ENCODE data around the gene SCARB1. TPM values are rescaled to one million over a fixed set of nuclear protein-coding genes. Genes with fewer than 3 reads are reported as not detected.

SCARB1 gene
- total RNA-seq, 1 experiment from 2014 or later, result 31.3 TPM

- no peak overlapping the region for H4K8ac ChIP-seq (replicated peaks; ENCODE audit: insufficient read length, low read depth, low read length)
- Mint-ChIP-seq H3K36me3 (ENCODE audit: insufficient read depth in 1 of 3, low read depth in 3 of 3) (peaks cover 0 to 10% (median 0%) of the 10 kb centered on the region in 3 experiments; a peak in 4 of 7 replicates), H3K9me3 (peaks cover 0 to 4% of the 10 kb centered on the region in 2 experiments; a peak in 1 of 5 replicates), H3K27ac (peak overlapping the region in 1 of 3 experiments; percentile 13; a peak in 1 of 7 replicates), H3K4me1 (peaks cover 40 to 41% of the 10 kb centered on the region in 2 experiments), H3K4me3 (no peak overlapping the region), H3K27me3 (ENCODE audit: low read depth) (peaks cover 3% of the 10 kb centered on the region; the same call in 1 of the 2 replicates)
- H3K56ac ChIP-seq (ENCODE audit: insufficient read length, low read depth, low read length), result no peak overlapping the region
- H3K4me1 ChIP-seq (ENCODE audit: insufficient read depth, low read length), result peaks cover 6% of the 10 kb centered on the region
- H4K91ac ChIP-seq (ENCODE audit: insufficient read length, low read depth, low read length), result no peak overlapping the region
- no peaks in the 10 kb centered on the region for H3K27me3 ChIP-seq (ENCODE audit: insufficient read depth, low read length)
- H2BK12ac ChIP-seq (ENCODE audit: insufficient read length, low read depth, low read length), result no peak overlapping the region
- no peak overlapping the region for H3K4me2 ChIP-seq (ENCODE audit: insufficient read depth, insufficient read length, low read length)
- H2AFZ ChIP-seq (ENCODE audit: low read length), result no peak overlapping the region
- no peaks in the 10 kb centered on the region for H3K23me2 ChIP-seq (ENCODE audit: insufficient read length, low read depth, low read length, poor library complexity, severe bottlenecking)
- no peaks in the 10 kb centered on the region for H4K20me1 ChIP-seq (ENCODE audit: control insufficient read depth, insufficient read depth, insufficient read length)
- no peak overlapping the region for H4K5ac ChIP-seq (ENCODE audit: insufficient read length, low read depth, low read length)
- no peak overlapping the region for H2AK5ac ChIP-seq (ENCODE audit: insufficient read length, low read length)
- H3K18ac ChIP-seq (ENCODE audit: insufficient read length, low read depth, low read length), result no peak overlapping the region
- H3K27ac ChIP-seq (ENCODE audit: insufficient read length, low read depth, low read length), result no peak overlapping the region
- H2BK20ac ChIP-seq (ENCODE audit: low read depth, low read length, poor library complexity, severe bottlenecking), result no peak overlapping the region
- H2BK15ac ChIP-seq (ENCODE audit: low read depth, low read length), result no peak overlapping the region
- no CpG with 5 or more reads among the region's 15 CpGs for WGBS (ENCODE audit: extremely low coverage, insufficient read length, low lambda C conversion rate)
- DNase-seq, result no peak
- H3K23ac ChIP-seq (ENCODE audit: insufficient read length, low read depth, low read length), result no peak overlapping the region
- no peak overlapping the region for H3T11ph ChIP-seq (ENCODE audit: low read length)
- no peak overlapping the region for H2BK5ac ChIP-seq (ENCODE audit: insufficient read length, low read length)
- TF ChIP-seq, protein P1, sequence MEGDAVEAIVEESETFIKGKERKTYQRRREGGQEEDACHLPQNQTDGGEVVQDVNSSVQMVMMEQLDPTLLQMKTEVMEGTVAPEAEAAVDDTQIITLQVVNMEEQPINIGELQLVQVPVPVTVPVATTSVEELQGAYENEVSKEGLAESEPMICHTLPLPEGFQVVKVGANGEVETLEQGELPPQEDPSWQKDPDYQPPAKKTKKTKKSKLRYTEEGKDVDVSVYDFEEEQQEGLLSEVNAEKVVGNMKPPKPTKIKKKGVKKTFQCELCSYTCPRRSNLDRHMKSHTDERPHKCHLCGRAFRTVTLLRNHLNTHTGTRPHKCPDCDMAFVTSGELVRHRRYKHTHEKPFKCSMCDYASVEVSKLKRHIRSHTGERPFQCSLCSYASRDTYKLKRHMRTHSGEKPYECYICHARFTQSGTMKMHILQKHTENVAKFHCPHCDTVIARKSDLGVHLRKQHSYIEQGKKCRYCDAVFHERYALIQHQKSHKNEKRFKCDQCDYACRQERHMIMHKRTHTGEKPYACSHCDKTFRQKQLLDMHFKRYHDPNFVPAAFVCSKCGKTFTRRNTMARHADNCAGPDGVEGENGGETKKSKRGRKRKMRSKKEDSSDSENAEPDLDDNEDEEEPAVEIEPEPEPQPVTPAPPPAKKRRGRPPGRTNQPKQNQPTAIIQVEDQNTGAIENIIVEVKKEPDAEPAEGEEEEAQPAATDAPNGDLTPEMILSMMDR (conservative IDR thresholded peaks at IDR 0.05), result no peak
- H3K14ac ChIP-seq (ENCODE audit: insufficient read depth, low read length), result no peak overlapping the region
- H3K9me3 ChIP-seq (ENCODE audit: control insufficient read depth, low read depth, low read length), result no peaks in the 10 kb centered on the region
- H2BK120ac ChIP-seq (ENCODE audit: low read depth, low read length, poor library complexity, severe bottlenecking), result no peak overlapping the region
- H3K79me2 ChIP-seq (ENCODE audit: insufficient read depth, low read length), result peaks cover 2% of the 10 kb centered on the region; the same call in 1 of the 2 replicates
- H3K4ac ChIP-seq (ENCODE audit: low read depth, low read length), result no peak overlapping the region
- H3K79me1 ChIP-seq (ENCODE audit: insufficient read depth, low read depth, low read length, poor library complexity, severe bottlenecking), result no peaks in the 10 kb centered on the region
- H3K9ac ChIP-seq (ENCODE audit: extremely low read depth, insufficient read length, low read length), result no peak overlapping the region
These were observed 36.0 kb downstream of the SCARB1 start for GRCh38 chr12:124827588-124828184.
